Measurements from ENCODE around the gene CCDC188. TPM values are rescaled to one million over a fixed set of nuclear protein-coding genes. Genes with fewer than 3 reads are reported as not detected.

CCDC188 gene
- total and polyA plus RNA-seq, 9 of the 15 experiments (the other 6 are each of a cell fraction or from before 2014, with no cell fraction given), result not detected

GRCh38 chr22:20186183-20186870 lies 35.5 kb upstream of the CCDC188 start (continued):
- TF ChIP-seq CTCFL (IDR thresholded peaks at IDR 0.05; ENCODE audit: borderline replicate concordance, insufficient read depth, low read depth, low read length, poor library complexity, severe bottlenecking), result no peak
- TF ChIP-seq RUNX1 (IDR thresholded peaks at IDR 0.05; ENCODE audit: low read depth), result no peak
- TF ChIP-seq HMGXB4 (CRISPR knock-in tag; IDR thresholded peaks at IDR 0.05), result no peak
- peak; percentile 47; the same call in 1 of the 2 replicates for TF ChIP-seq FOXO4 (CRISPR knock-in tag; IDR thresholded peaks at IDR 0.05)
- TF ChIP-seq ZNF23 (CRISPR knock-in tag; IDR thresholded peaks at IDR 0.05), result no peak
- 0 out of 2 replicates have a peak, but pooled peaks have one; percentile 18 for TF ChIP-seq ZBED1 (IDR thresholded peaks at IDR 0.05)
- TF ChIP-seq RERE (CRISPR knock-in tag; IDR thresholded peaks at IDR 0.05; ENCODE audit: borderline replicate concordance), result no peak
- no peak for TF ChIP-seq CBX1 (IDR thresholded peaks at IDR 0.05; ENCODE audit: low read depth)
- no peak for TF ChIP-seq GMEB1 (CRISPR knock-in tag; IDR thresholded peaks at IDR 0.05)
- no peak for TF ChIP-seq ILF3 (IDR thresholded peaks at IDR 0.05; ENCODE audit: borderline replicate concordance)
- no peak for TF ChIP-seq HES1 (IDR thresholded peaks at IDR 0.05; ENCODE audit: low read depth)
- no peak for TF ChIP-seq SIN3A (IDR thresholded peaks at IDR 0.05; ENCODE audit: borderline replicate concordance in 2 of 2, control insufficient read depth in 1 of 2, low read depth in 2 of 2, low read length in 2 of 2)
- TF ChIP-seq HMG20B (CRISPR knock-in tag; IDR thresholded peaks at IDR 0.05), result no peak
